KG1 (cell line): ENCODE data around the gene PLEKHA4.
"Not testable (repeated sequence)": the region's sequence is repeated elsewhere in the genome, so short reads cannot be mapped to it uniquely, and the experiment has no call there.

Experiments used
- DNase-seq: peaks from one replicate; lab custom pipeline; 2025; lab: John Stamatoyannopoulos, UW

The PLEKHA4 gene, protein sequence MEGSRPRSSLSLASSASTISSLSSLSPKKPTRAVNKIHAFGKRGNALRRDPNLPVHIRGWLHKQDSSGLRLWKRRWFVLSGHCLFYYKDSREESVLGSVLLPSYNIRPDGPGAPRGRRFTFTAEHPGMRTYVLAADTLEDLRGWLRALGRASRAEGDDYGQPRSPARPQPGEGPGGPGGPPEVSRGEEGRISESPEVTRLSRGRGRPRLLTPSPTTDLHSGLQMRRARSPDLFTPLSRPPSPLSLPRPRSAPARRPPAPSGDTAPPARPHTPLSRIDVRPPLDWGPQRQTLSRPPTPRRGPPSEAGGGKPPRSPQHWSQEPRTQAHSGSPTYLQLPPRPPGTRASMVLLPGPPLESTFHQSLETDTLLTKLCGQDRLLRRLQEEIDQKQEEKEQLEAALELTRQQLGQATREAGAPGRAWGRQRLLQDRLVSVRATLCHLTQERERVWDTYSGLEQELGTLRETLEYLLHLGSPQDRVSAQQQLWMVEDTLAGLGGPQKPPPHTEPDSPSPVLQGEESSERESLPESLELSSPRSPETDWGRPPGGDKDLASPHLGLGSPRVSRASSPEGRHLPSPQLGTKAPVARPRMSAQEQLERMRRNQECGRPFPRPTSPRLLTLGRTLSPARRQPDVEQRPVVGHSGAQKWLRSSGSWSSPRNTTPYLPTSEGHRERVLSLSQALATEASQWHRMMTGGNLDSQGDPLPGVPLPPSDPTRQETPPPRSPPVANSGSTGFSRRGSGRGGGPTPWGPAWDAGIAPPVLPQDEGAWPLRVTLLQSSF

DNA sequence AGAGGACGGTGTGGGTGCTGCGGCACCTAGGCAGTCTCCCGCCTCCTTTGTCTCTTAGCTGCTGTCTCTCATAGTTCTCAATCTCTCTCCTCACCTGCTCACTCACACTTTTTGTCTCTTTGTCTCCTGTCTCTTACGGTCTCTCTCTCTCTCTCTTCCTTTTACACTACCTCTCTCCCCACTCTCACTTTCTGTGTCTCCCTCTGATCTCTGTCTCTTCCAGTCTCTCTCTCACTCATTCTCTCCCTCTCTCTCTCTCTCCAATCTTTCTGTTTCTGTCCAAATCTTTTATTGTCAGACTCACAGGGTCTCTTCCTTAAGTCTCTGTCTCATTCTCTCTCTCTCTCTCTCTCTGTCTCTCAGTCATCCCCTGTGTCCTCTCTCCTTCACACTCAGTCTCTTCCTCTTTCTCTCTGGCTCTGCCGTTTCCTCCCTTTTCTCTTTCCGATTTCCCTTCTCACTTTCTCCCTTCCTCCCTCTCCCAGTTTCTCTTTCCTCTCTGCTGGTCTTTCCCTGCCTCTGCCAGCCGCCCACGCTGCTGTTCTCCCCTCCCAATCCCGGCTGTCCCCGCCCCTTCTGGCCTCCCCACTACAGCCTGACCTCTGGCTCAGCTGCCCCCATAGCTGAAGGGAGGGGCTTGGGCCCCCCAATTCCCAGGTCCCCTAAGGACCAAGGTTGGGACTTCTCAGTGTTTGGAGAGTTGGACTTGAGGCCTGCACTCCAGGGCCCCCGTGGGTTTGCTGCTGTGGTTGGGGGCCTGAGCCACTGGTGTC, at the start of gene PLEKHA4:
TSS of gene PLEKHA4 (minus strand) at position 504 of the 773 bp plus-strand sequence. CDS start 997 bp downstream, outside the sequence.
- DNase-seq: no peak

DNA sequence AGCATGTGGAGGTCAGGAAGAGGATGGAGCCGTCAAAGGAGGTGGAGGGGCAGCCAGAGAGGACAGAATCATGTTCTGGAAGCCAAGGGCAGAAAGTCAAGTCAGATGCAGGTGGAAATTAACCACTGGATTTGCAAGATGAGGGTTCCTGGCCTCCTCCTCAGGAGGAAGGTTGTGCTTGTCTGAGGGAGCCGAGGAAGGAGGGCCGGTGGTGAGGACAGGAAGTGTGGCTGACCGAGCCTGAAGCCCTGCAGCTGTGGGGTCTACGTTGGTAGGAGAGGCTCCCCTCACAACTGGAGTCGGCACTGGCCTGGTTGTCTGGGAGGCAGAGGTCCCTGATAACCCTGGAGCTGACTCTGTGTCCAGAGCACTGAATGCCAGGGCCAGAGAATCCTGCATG, 49.7 kb upstream of the PLEKHA4 start:
- no peak for DNase-seq

DNA sequence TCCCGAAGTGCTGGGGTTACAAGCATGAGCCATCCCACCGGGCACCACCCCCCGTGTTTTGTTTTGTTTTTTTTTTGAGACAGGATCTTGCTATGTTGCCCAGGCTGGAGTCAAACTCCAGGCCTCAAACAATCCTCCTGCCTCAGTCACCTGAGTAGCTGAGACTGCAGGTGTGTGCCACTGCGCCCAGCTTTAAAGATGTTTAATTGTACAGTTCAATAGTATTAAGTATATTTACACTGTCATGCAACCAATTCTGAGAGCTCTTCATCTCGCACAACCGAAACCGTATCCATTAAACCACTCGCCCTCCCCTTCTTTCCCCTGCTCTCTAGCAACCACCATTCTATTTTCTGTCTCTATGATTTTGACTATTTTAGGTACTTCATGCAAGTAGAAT, 47.3 kb upstream of the PLEKHA4 start:
- no peak for DNase-seq

GRCh38 chr19:48914181-48914580, 45.8 kb upstream of the PLEKHA4 start:
- DNase-seq: no peak

GRCh38 chr19:48913114-48913889, 44.9 kb upstream of the PLEKHA4 start:
- DNase-seq: no peak

DNA sequence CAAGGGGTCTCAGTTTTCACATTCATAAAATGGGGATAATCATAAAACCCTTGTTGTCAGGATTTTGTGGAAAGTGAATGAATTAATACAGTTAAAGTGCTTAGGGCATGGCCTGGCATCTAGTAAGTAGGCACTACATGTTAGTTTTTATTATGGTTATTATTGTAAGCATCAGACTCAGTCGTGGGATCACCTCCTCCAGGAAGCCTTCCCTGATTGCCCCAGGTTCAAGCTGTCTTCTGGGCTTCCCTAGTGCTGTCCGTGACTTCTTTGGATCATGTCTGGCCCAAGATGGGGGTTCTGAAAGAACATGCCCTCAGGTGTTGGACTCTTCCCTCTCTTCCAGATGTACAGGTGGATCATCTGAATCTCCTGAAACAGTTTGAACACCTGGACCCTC, 42.4 kb upstream of the PLEKHA4 start:
- no peak for DNase-seq

DNA sequence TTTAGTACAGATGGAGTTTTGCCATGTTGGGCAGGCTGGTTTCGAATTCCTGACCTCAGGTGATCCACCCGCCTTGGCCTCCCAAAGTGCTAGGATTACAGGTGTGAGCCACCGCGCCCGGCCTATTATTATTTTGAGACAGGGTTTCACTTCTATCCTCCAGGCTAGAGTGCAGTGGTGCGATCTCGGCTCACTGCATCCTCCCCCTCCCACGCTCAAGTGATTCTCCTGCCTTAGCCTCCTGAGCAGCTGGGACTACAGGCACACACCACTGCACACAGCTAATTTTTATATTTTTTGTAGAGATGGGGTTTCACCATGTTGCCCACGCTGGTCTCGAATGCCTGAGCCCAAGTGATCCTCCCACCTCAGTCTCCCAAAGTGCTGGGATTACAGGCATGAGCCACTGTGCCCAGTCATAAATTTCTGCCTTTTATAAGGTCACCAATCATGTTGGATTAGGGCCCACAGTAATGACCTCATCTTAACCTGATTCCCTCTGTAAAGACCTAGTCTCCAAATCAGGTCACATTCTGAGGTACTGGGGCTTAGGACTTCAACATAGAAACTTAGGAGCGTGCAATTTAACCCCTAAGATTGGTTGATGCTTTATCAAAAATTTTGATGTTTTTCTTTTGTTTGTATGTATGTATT, 41.1 kb upstream of the PLEKHA4 start:
- not testable (repeated sequence) for DNase-seq

DNA sequence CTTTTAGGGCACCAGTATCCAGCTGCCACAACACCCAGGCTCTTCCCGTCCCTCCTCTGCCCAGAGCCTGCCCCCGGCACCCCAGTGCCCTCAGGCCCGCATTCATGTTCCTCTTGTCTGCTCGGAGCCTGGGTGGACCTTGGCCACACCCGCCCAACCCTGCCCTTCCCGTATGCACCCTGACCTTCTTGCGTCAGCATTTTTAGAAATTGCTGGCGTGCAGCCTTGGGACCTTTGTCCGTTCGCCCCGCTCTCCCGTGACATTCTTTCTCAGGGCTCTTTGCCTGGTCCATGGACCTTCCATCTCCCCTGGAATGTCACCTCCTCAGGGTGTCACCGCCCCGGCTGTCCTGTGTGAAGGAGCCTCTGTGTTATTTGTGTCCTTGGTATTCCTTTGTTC, 39.3 kb upstream of the PLEKHA4 start:
- DNase-seq: no peak

DNA sequence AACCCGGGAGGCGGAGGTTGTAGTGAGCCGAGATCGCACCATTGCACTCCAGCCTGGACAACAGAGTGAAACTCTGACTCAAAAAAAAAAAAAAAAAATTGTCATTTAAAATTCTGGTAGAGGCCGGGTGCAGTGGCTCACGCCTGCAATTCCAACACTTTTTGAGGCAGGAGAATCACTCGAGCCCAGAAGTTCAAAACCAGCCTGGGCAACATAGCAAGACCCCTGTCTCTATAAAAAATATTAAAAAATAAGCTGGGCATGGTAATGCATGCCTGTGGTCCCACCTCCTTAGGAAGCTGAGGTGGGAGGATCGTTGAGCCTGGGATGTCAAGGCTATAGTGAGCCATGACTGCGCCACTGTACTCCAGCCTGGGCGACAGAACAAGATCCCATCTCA, 37.9 kb upstream of the PLEKHA4 start:
- DNase-seq: no peak

DNA sequence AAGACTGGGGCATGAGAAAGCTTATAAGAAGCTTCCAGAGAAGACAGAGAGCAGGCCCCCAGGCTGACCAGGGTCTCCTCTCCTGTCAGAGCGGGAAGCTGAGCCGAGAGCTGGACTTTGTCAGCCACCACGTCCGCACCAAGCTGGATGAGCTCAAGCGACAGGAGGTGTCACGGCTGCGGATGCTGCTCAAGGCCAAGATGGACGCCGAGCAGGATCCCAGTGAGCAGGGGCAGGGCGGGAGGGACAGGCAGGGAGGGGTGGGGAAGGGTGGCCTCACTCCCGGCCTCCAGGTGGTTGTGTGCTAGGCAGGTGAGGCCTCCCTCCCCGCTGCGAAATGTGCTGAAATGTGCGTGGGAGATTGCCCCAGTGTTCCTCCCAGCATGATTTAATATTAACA, 37.2 kb upstream of the PLEKHA4 start:
- DNase-seq: no peak

DNA sequence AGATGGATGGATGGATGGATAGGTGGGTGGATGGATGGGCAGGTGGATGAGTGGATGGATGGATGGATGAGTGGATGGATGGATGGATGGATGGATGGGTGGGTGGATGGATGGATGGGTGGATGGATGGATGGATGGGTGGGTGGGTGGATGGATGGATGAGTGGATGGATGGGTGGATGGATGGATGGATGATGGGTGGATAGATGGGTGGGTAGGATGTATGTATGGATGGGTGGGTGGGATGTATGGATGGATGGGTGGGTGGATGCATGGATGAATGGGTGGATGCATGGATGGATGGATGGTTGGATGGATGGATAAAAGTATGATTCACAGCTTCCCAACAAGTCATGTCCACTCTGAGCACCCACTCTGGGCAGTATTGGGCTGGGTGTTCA, 35.4 kb upstream of the PLEKHA4 start:
- not testable (repeated sequence) for DNase-seq

- DNase-seq: not testable (repeated sequence)
These were observed 33.9 kb upstream of the PLEKHA4 start for GRCh38 chr19:48902291-48902690.

- DNase-seq: no peak
These were observed 32.3 kb upstream of the PLEKHA4 start for GRCh38 chr19:48900477-48901406.

DNA sequence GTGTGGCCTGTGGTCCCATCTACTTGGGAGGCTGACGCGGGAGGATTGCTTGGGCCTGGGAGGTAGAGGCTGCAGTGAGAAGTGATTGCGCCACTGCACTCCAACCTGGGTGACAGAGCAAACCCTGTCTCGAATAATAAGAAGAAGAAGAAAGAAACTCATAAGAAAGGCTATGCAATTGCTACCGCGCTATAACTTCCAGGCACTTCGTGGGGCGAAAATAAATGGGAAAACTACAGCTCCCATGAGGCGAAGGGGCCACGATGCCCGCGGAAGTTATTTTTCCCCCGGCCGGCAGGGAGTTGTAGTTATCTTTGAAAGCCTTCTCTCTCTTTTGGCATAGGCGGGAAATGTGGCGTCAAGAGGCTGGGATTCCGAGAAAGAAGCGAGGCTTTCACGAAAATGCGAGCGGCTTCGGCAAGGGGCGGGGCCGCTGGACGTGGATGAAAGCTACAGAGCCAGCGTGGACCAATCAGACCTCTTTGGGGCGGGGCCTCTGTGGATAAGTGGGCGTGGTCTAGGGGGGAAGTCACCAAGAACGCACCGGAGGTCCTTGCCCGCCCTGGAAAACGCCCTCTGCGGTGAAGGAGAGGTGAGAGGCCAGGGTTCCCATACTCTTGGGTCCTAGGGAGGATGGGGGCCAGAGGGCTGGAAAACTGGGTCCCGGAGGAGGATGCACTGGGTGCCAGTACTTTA, 31.5 kb upstream of the PLEKHA4 start, which contains the start of gene NUCB1:
TSS of gene NUCB1 (plus strand) at position 532 of the 696 bp plus-strand sequence. CDS start 485 bp downstream, outside the sequence.
- peak; percentile 100 for DNase-seq

DNA sequence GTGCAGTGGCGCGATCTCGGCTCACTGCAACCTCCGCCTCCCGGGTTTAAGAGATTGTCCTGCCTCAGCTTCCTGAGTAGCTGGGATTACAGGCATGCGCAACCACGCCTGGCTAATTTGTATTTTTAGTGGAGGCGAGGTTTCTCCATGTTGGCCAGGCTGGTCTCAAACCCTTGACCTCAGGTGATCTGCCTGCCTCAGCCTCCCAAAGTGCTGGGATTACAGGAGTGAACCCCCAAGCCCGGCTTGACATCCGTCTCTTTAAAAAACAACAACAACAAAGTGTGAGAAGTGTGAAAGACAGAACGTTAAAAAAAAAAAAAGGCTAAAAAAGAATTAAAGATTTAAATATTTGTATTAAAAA, 31.0 kb upstream of the PLEKHA4 start:
- DNase-seq: not testable (repeated sequence)

GRCh38 chr19:48897181-48897580, 28.8 kb upstream of the PLEKHA4 start:
- DNase-seq: no peak

GRCh38 chr19:48896191-48896720, 27.8 kb upstream of the PLEKHA4 start:
- DNase-seq: no peak

DNA sequence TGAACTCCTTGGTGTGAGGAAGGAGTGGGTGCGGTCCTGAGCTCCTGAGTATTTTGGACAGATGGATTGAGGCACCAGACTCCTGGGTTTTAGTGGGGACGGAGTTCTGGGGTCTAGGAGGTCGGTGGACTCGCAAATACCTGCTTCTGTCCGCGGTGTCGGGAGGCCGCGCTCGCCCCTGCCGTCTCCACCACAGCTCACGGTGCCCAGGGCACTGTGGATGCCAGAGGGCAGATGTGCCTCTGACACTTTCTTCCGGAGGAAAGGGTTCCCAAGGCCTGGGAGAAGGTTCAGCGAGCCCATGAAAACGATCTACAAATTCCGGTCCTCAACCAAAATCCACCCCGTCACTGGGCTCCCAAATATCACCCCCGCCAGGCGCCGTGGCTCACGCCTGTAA, 26.8 kb upstream of the PLEKHA4 start:
- DNase-seq: no peak

DNA sequence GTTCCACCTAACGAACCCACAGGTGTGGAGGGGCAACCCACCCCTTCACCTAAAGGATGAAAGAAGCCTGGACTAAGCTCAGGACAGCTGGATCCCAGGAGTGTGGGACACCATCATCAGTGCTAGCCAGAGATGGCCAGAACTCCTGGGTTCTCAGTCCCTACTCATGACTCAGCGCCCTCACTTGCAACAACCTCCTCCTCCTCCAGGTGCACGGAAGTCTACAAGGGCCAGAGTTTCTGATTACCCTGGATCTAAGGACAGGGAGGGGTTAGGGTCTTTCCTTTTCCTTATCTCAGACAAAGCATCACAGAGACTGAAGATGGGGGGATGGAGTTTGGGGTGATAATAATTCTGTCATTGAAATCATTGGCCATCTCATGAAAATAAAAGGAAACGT, 22.1 kb upstream of the PLEKHA4 start:
- no peak for DNase-seq
